Inferior parietal cortex (tissue), 1 donor: ENCODE results near the gene RSPO4.
"Not testable (repeated sequence)": the region's sequence is repeated elsewhere in the genome, so short reads cannot be mapped to it uniquely, and the experiment has no call there.

Experiments
- DNase-seq: peaks from one replicate; pipeline ENCODE4 v3.0.0-alpha.2; 2016; ENCODE audit errors: extremely low spot score

RSPO4 gene

DNA sequence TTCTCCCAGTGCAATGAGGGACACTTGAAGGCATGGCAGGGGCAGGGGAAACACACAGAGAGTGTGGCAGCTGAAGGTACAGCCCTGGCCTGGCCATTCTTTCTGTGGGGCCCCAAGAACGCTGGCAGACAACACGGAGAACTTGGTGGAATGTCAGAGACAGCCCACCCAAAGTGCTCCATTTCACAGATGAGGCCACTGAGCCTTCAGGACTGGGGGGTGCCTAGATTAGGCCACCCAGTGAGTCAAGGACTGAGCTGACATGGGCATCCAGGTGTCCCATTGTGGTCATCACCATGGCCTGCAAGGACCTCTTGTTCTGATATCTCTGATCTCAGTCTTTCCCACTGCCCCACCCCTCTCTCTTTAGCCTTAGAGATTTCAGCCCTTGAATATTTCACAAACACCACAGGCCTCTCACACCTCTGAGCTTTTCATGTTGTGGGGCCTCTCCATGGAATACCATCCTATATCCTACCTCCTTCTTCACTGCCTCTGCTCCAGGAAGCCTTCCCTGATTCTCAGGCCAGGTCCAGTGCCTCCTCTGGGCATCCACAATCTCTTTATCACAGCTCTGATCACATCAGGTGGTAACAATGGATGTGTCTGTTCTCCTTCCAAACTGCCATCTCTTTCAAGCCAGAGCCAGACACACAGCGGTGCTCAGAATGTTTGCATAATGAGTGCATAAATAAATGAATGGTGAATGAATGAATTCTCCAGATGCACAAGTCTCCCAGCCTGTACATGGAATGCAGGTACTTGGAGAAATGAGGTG is 2.0 kb upstream of the RSPO4 start:
- DNase-seq: no peak

DNA sequence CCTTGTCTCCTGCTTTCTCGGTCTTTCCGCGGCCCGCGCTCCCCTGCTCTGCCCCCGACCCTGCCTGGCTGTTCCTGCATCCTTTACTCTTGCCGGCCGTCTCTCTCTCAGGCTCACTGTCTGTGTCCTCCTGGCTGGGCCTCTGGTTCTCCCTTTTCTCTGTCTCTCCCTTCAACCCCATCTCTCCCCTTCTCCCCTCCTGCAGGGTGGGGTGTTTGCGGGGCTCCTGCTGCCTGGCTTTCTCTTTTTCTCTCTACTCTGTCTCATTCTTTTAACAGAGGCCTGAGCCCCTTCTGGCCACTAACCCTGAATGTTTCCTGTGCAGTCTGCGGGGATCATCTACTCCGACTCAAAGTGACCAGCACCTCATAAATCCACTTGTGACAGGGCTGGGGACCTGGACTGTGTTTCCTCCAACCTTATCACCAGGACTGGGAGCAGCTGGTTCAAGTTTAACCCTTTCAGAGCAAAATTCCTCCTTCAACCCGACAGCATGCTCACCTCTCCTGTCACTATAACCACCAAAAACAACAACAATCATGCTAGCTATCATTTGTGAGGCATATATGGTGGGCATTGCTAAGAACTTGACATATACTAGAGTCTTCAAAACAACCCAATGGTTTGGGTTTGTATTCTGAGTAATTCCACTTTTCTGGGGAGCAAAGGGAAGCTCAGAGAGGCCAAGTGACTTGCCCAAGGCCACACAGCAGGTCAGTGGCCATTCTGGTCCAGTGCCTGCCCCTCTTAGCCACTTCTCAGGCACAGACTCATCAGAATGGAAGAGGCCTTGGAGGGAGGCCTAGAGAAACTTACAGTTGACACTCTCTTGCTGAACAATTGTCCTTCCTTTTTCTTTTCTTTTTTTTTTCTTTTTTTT is 811 bp upstream of the RSPO4 start:
- DNase-seq: no peak

DNA sequence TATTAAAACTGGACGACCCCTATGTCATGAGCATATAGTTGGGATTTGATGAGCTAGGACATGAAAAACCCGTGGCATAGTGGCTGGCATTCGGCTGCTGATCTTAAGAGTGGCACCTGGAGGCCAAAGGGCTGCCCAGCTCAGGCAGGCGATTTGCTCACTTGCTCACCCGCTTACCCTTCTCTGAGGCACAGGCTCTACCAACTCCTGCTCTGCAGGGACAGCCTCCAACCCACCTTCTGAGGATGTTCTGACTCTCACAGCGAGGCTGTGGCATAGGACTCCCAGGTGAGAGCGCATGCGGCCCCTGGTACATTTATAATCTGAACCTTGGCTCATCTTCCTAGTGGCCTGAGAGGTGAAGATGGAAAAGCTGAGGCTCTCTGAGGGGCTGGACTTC is 995 bp downstream of the RSPO4 start:
- DNase-seq: no peak

DNA sequence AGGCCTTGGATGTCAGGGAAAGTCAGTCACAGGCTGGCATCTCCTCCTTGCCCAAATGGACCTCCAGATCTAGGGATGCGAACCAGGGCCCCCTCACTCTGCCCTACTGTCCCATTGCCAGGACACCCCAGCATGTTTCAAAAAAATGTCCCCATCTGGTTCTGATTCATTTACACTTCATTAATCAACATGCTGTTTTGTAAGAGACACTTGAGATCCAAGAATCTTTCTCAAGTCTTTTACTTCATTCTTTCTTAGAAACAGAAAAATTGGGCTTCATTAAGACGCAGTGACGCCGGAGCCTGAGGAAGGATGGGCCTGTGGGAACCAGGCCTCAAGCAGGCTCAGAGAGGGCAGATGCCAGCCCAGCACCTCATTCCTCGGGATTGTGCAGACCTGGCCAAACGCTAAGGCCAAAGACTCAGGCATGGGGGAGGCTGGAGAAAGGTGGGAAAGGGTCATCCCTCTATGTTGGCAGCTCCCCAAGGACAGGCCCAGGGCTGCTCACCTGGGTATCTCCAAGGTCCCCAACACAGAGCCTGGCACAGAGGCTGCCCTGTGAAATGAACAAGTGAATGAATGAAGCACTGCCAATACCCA is 3.8 kb downstream of the RSPO4 start:
- no peak for DNase-seq

- no peak for DNase-seq
Measured at GRCh38 chr20:997486-997885, 4.6 kb downstream of the RSPO4 start.

DNA sequence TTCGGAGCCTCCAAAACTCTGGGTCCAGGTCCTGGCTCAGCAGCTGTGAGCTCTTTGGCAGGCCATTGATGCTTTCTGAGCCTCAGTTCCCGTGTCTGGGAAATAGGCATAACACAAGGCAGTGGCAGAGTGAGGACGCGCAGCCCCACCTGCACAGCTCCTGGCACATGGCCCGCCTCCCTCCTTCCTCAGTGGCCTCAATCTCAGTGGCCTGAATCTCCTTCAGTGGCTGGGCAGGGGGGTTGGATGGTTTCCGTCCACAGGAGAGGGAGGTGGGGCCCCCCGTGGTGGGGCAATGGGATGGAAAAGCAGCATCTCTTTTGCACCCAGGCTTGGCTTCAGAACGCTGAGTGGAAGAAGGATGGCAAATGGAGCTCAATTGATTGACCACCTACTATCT is 5.1 kb downstream of the RSPO4 start:
- no peak for DNase-seq

- no peak for DNase-seq
Measured at GRCh38 chr20:995170-995569, 6.9 kb downstream of the RSPO4 start.

GRCh38 chr20:992801-993535 is 9.1 kb downstream of the RSPO4 start:
- DNase-seq: no peak

DNA sequence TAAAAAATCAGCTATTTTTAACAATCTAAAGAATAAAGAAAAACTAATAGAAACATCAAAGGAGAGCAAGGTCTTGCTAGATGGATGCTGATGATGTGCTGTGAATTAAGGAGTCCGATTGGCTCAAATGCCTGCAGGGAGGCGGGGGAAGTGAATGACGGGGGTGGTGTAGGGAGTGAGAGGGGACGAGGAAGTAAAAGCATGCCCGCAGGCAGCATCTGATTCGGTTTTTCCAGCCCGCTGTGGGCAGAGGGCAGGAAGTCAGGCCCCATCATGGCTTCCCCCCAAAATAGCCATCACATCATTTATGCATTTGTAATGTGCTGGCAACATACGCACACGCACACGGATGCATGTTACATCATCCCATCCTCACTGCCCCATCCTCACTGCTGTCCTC is 10.3 kb downstream of the RSPO4 start:
- DNase-seq: no peak

DNA sequence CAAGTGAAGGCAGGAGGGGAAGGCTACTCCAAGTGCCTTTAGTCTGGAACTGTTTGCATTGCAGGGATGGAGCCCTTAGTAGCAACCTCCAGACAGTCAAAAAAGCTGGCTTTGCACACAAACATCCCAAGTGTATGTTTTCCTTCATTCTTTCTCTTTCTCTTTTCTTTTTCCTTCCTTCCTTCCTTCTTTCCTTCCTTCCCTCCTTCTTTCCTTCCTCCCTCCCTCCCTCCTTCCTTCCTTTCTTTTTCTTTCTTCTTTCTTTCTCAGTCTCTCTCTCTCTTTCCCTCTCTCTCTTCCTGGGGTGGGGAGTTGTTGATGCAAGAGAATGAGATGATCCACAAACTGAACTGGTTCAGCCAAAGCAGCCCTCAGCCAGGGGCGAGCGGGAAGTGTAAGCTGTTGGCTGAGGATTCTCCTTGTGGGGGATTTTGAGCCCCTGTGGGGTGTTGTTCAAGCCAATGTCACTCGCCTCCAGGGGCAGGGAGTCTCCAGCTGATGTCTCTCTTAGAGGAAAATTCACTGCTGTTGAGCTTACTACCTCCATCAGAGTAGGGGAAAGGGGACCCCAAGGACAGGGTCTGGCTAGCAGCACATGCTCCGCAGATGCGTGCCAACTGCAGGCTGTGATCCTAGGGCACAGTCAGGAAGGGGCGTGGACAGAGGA is 11.7 kb downstream of the RSPO4 start:
- no peak for DNase-seq

DNA sequence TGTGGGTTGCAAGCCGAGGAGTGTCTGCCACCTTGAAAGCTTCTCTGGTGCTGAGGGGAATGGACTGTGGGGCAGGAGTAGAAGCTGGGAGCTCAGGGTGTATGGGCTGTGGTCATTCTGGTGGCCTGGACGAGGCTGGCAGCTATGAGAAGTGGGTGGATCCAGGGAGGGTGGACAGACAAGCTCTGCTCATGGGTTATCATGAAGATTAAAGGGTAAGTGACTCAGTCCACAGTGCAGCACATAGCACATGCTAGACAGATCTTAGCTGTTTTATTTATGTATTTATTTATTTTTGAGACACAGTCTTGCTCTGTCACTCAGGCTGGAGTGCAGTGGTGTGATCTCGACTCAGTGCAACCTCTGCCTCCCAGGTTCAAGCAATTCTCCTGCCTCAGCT is 13.8 kb downstream of the RSPO4 start:
- DNase-seq: no peak

DNA sequence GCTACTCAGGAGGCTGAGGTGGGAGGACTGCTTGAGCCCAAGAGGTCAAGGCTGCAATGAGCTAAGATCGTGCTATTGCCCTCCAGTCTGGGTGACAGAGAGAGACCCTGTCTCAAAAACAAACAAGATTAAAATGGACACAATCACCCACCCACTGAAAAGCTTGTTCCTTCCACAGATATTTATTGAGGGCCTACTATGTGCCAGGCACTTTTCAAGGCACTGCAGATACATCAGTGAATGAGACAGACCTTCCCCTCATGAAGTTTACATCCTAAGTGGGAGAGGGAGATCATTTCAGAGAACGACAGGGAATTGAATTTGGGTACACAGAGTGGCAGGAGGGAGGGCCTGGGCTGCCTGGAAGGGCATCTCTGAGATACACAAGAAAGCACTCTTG is 14.4 kb downstream of the RSPO4 start:
- no peak for DNase-seq

GRCh38 chr20:986733-987355 is 15.3 kb downstream of the RSPO4 start:
- no peak for DNase-seq

GRCh38 chr20:984994-985393 is 17.1 kb downstream of the RSPO4 start:
- not testable (repeated sequence) for DNase-seq

- no peak for DNase-seq
Measured at GRCh38 chr20:982754-983153, 19.4 kb downstream of the RSPO4 start.

DNA sequence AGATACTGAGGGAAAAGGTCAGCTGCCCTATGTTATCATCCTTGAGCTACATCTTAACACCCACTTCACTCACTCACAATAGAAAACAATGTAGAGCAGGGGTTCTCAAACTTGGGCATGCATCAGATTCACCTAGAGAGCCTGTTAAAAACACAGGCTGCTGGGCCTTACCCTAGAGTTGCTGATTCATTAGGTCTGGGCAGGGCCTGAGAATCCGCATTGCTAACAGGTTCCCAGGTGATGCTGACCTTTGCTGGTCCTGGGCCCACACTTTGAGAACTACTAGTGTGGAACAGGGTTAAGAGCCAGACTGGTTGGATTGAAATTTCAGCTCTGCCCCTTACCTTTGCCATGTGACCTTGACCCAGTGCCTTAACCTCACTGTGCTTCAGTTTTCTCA is 25.1 kb downstream of the RSPO4 start:
- no peak for DNase-seq

DNA sequence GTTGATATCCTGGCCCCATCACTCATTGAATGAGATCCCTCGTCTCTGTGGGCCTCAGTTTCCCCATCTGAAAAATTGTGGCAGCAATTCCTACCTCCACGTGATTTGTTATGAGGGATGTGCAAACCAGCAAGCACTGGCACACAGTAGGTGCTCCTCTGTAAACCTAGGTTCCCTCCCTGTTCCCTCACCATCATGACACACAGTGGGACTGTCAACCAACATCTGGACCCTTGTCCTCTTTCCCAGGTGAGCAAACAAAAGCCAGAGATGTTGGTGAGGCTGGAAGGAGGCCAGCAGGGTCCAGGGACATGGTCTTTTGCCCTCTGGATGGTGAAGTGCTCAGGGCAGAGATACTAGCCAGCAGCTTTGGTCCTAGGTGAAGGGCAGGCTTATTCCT is 26.1 kb downstream of the RSPO4 start:
- DNase-seq: no peak

DNA sequence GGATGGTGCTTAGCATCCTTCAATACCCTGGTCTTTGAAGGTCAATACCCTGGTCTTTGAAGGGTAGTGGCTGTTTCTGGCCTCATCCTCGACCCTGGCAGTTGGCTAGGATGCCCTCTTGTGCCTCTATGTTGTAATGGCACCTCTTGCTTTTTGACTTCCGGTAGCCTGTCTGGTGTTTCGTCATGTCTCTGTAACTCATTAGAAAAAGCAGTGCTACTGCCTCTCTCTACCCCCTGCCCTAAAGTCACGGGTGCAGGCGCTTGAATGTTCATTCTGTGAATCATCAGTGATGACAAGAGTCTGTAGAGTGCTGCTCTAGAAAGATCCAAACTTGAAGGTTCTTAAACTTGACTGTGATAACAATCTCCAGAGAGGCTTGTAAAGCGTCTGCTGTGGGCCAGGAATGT is 28.3 kb downstream of the RSPO4 start:
- DNase-seq: no peak

DNA sequence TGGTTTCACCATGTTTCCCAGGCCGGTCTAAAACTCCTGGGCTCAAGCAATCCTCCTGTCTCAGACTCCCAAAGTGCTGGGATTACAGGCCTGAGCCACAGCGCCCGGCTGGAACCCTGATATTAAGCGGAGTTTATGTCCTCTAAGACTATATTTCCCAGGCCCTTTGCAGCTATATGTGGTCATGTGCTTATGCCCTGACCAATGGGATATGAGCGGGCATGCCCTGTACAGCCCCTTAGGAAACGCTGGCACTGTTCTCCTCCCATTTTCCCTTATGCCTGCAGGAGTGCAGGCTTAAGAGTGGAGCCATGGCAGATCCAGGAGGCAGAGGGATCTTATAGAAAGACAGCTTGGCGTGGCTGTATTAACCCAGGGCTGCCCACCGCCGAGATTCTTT is 29.9 kb downstream of the RSPO4 start:
- no peak for DNase-seq

DNA sequence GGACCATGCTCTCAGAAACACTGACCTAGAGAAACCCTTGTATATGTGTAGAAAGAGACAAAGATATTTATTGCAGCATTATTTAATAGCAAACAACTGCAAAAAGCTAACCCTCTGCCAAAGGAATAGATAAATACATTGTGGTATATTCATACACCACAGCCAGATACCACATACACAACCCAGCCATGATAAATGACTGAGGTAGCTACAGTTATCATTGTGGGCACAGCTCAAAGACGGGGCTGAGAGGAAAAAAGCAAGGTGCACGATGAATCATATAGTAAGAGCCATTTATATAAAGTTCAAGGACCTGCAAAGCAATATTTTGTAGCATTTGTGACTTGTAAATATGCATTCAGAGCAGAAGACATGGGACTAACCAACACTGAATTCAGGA is 30.8 kb downstream of the RSPO4 start:
- no peak for DNase-seq

- DNase-seq: no peak
Measured at GRCh38 chr20:969868-970267, 32.2 kb downstream of the RSPO4 start.
